Lower lobe of right lung (tissue), 2 donors: ENCODE data around the gene AFDN. TPM values are rescaled to one million over a fixed set of nuclear protein-coding genes. Genes with fewer than 3 reads are reported as not detected.

Source experiments
- ATAC-seq, 2 donors: fragments of 200-7000 bp; cut with Tn5 transposase; one replicate each; pipeline ENCODE4 v1.9.1; 2020 to 2022; ENCODE audit warnings: mild to moderate bottlenecking in 2 of 2, moderate library complexity in 2 of 2
- DNase-seq: peaks from one replicate; pipeline ENCODE4 v3.0.0-alpha.2; 2020
- H3K27ac ChIP-seq: fragments of 200-600 bp; one replicate; pipeline ENCODE4 v1.8.0; 2022
- H3K27me3 ChIP-seq: fragments of 200-600 bp; one replicate; pipeline ENCODE4 v1.8.0; 2022; ENCODE audit warnings: low read depth
- H3K36me3 ChIP-seq: fragments of 200-600 bp; one replicate; pipeline ENCODE4 v1.8.0; 2022; ENCODE audit warnings: mild to moderate bottlenecking
- H3K4me1 ChIP-seq: fragments of 200-600 bp; one replicate; pipeline ENCODE4 v1.8.0; 2022
- H3K4me3 ChIP-seq: fragments of 200-600 bp; one replicate; pipeline ENCODE4 v1.8.0; 2022; ENCODE audit warnings: mild to moderate bottlenecking
- H3K9me3 ChIP-seq: fragments of 200-600 bp; one replicate; pipeline ENCODE4 v1.8.0; 2022
- intact Hi-C: fragments of 100-400 bp; cut with DNase I; formaldehyde crosslinking; loops from one replicate; pipeline ENCODE4 v1.11.0; 2022
- total RNA-seq: library from RNA; stranded (reverse); fragmentation: NEBNext Ultra II Directional; extraction: Animal tissue kit (Norgen Biotek cat#: 25700); gene quantifications from one replicate; pipeline ENCODE4 v1.2.1, GENCODE V29; 2021
- TF ChIP-seq, protein P1 (sequence below): fragments of 200-600 bp; IDR thresholded peaks from one replicate; pipeline ENCODE4 v1.8.0; 2022; ENCODE audit warnings: antibody characterized with exemption, mild to moderate bottlenecking
- donor health status: DM: no; HTN: yes; CAD: no; lungs with severe emphysema.

AFDN gene
- total RNA-seq, 1 donor from 2014 or later, result 167 TPM

GRCh38 chr6:168017629-168018028 lies 190.9 kb downstream of the AFDN start:
- H3K36me3 ChIP-seq, result no peaks in the 10 kb centered on the region
- H3K27ac ChIP-seq, result no peak overlapping the region
- H3K4me3 ChIP-seq, result no peak overlapping the region
- ATAC-seq (no peak), DNase-seq (no peak)
- intact Hi-C loops, result no loop called here
- no peaks in the 10 kb centered on the region for H3K27me3 ChIP-seq
- TF ChIP-seq, protein P1, sequence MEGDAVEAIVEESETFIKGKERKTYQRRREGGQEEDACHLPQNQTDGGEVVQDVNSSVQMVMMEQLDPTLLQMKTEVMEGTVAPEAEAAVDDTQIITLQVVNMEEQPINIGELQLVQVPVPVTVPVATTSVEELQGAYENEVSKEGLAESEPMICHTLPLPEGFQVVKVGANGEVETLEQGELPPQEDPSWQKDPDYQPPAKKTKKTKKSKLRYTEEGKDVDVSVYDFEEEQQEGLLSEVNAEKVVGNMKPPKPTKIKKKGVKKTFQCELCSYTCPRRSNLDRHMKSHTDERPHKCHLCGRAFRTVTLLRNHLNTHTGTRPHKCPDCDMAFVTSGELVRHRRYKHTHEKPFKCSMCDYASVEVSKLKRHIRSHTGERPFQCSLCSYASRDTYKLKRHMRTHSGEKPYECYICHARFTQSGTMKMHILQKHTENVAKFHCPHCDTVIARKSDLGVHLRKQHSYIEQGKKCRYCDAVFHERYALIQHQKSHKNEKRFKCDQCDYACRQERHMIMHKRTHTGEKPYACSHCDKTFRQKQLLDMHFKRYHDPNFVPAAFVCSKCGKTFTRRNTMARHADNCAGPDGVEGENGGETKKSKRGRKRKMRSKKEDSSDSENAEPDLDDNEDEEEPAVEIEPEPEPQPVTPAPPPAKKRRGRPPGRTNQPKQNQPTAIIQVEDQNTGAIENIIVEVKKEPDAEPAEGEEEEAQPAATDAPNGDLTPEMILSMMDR, result no peak
- H3K9me3 ChIP-seq, result peaks cover 2% of the 10 kb centered on the region
- H3K4me1 ChIP-seq, result no peaks in the 10 kb centered on the region

DNA sequence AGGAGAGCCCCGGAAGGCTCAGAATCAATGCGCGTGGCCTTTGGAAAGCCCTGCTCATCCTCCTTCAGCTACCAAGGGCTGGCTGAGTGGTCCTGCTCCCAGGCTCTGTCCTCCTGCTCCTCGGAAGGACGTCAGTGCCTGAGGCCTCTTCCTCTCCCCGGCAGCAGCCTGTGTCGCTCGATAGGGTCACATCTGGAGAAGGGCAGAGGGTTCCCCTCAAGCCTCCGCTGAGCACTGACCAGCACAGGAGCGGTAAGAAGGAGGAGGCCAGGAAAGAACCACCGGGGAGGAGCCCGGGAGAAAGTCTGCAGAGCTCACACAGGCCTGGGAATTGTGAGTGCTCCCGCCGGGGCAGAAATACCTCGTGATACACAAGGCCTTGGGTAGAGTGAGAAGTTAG lies 192.0 kb downstream of the AFDN start:
- Histone ChIP-seq H3K27ac (no peak overlapping the region), H3K4me1 (no peaks in the 10 kb centered on the region), H3K27me3 (no peaks in the 10 kb centered on the region), H3K36me3 (no peaks in the 10 kb centered on the region), H3K4me3 (no peak overlapping the region), H3K9me3 (no peaks in the 10 kb centered on the region)
- DNase-seq, result peak; percentile 13
- ATAC-seq, result no peak
- TF ChIP-seq, protein P1, result no peak
- intact Hi-C loops, result no loop called here

DNA sequence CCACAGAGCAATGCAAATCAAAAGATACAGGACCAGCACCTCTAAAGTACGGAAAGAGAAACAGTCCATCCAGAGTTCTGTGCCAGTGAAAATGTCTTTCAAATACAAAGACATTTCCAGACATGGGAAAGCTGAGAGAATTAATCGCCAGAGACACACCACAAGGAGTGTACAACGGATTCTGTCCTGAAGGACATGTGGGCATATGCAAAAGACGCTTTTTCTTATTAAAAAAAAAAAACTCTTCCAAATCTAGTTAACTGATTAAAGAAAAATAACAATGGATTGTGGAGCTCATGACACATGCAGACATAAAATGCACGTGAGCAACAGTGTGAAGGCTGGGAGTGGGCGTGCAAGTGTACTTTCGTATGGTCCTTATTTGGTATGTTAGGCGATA lies 193.5 kb downstream of the AFDN start:
- Histone ChIP-seq H3K9me3 (no peaks in the 10 kb centered on the region), H3K27me3 (no peaks in the 10 kb centered on the region), H3K27ac (no peak overlapping the region), H3K36me3 (no peaks in the 10 kb centered on the region), H3K4me1 (no peaks in the 10 kb centered on the region), H3K4me3 (no peak overlapping the region)
- DNase-seq, result no peak
- no peak for ATAC-seq
- TF ChIP-seq, protein P1, result no peak
- intact Hi-C loops, result no loop called here

GRCh38 chr6:168021581-168021980 lies 194.9 kb downstream of the AFDN start:
- DNase-seq (no peak), ATAC-seq (no peak)
- H3K9me3 ChIP-seq, result no peaks in the 10 kb centered on the region
- no peak overlapping the region for H3K4me3 ChIP-seq
- no peaks in the 10 kb centered on the region for H3K36me3 ChIP-seq
- H3K27ac ChIP-seq, result no peak overlapping the region
- no peaks in the 10 kb centered on the region for H3K27me3 ChIP-seq
- H3K4me1 ChIP-seq, result no peaks in the 10 kb centered on the region
- intact Hi-C loops, result no loop called here
- TF ChIP-seq, protein P1, result no peak

Other genes starting within 250 kb of the AFDN start
- 0.56 TPM for gene KIF25, start 170.8 kb downstream of the AFDN start, total RNA-seq